SIG-M5 treated with dmso at 0.1 percent for 504 hours (cell line): ENCODE data around the gene PARP12.
"Not testable (repeated sequence)": the region's sequence is repeated elsewhere in the genome, so short reads cannot be mapped to it uniquely, and the experiment has no call there.

Source experiments
- DNase-seq: peaks from one replicate; lab custom pipeline; 2025; ENCODE audit not compliant: unreplicated experiment; lab: John Stamatoyannopoulos, UW

Gene PARP12

GRCh38 chr7:140062528-140063299 is at the start of gene PARP12:
PARP12 (minus strand) TSS chr7:140062951; CDS start chr7:140062847, 104 bp downstream.
- DNase-seq = peak; percentile 72

DNA sequence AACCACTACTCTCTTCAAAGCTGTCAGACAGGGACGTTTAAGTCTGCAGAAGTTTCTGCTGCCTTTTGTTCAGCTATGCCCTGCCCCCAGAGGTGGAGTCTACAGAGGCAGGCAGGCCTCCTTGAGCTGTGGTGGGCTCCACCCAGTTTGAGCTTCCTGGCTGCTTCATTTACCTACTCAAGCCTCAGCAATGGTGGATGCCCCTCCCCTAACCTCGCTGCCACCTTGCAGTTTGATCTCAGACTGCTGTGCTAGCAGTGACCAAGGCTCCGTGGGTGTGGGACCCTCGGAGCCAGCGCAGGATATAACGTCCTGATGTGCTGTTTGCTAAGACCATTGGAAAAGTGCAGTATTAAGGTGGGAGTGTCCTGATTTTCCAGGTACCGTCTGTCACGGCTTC is 46.0 kb upstream of the PARP12 start:
- not testable (repeated sequence) for DNase-seq

GRCh38 chr7:140096459-140096858 is 33.7 kb upstream of the PARP12 start:
- DNase-seq = no peak

DNA sequence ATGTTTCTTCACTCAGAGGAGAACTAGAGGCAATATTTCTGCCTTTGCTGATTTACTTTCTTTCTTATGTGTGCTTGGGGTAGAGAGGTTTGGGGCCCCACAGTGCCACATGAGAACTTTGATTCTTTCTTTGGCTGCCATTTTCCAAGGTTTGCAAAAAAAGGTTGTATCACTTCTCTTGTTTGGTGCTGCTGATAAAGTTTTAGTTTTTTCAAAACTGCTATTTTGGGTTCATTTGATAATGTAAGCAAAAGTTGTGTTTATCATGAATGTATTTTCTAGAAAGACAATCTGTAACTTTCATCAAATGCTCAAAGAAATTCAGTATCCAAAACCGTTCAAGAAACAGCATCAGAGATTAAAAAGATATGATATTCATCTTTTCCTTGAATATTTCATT is 30.6 kb upstream of the PARP12 start:
- no peak for DNase-seq

- no peak for DNase-seq
Observed at GRCh38 chr7:140085447-140085846, 22.7 kb upstream of the PARP12 start.

- no peak for DNase-seq
Observed at GRCh38 chr7:140084972-140085371, 22.2 kb upstream of the PARP12 start.

DNA sequence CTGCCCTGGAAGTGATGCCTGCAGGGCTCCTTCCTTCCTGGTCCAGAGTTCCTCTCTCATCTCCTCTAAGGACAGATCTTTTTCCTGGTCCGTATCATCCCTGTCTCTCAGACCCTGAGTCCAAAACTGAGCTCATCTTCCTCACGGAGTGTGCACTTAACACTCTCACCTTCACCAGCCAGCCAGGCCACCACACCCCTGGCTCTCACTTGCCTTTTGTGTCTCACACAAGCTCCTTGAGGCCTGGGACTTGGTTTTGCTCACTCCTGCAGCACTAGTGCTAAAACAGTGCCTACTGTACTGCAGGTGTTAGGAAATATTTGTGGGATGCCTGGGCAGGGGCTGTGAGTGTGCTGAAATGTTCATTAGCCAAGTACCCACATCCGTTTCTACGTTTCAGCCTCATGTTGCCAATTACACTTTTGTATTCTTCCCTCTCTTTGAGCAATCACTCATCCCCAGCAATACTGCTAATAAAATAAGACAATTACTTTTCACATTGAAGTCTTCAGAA is 21.4 kb upstream of the PARP12 start:
- peak; percentile 46 for DNase-seq

DNA sequence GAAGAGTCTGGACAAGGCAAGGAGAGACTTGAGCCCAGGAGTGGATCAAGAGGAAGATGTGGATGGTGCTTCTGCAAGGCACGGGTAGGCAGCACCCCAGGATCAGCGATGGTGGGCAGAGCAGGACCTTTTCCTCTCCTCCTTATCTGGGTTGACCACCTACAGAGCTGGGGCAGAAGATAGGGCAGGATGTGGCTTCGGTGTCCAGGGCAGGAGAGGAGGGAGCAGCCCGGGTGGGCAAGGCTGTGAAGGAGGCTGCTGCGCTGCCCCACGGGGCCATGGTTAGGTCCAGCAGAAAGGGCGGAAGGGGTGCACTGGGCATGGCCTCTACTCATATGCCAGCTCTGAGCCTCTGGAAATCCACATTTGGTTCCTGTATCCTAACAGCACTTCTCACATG is 20.0 kb upstream of the PARP12 start:
- DNase-seq = no peak

- no peak for DNase-seq
Observed at GRCh38 chr7:140081774-140082425, 19.1 kb upstream of the PARP12 start.

DNA sequence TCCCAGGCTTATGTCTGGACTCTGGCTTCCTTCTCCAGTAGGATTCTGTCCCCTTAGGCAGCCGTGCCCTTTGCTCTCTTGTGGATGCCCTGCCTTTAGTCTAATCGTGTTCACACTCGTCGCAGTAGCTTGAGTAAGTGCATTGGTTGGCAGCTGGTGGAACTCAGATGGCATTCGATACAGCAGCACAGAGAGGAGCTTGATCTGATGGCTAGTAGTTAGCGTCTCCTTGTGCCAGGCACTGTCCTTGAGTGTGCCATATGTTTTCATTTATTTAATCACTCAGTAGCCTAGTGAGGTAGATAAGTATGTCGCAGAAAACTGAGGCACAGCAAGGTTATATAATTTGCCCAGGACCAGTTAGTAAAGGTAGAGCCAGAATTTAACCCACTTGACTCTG is 18.2 kb upstream of the PARP12 start:
- no peak for DNase-seq

GRCh38 chr7:140079121-140079536 is 16.4 kb upstream of the PARP12 start:
- DNase-seq = no peak

DNA sequence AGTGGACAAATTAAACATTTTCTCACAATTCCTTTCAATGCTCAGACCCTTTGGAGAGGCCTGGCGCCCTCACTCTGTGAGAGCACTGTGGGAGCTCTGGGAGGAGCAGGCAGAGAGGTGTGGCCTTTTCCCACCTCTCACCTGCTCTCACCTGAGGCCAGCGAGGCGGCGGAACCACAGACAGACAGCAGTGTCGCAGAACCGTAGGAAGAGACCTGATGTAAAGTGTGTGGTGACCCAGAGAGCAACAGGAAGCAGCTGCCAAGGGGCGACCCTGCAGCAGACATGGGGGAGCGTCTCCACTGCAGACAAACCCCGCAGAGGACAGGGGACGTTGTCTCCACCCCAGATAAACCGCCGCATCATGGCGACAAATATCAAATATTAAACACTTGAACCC is 15.6 kb upstream of the PARP12 start:
- DNase-seq = no peak

DNA sequence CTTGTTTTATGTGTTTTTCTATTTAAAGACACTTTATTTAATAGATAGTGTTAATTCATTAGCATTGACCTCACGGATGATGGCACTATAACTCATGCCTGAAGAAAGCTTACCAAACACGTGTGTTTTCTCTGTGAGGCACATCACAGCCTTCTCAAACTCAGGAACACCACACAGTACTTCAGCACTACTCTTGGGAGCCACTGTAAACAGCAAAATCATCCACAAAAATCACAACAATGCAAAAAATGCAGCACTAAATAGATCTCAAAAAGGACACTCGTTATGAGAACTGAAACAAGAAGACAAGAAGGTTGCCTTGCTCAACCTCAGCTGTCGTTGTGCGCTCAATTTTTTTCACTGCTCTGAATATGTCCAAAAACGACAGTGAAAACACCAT is 12.0 kb upstream of the PARP12 start:
- DNase-seq = no peak

DNA sequence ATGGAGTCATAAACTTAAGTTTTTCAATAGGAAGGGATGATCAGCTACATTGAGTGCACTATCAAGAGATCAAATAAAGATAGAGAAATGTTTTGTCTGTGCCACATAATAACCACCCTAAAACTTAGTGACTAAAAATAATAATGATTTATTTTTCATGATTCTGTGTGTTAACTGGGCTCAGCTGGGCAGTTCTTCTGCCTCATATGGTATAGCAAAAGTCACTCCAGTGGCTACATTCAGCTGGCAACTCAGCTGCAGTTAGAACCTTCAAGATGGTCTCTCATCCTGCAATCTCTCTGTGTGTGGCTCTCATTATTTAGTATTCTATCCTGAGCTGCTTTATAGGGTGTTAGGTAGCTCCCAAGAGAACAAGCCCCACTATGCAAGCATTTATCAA is 7.8 kb upstream of the PARP12 start:
- DNase-seq = no peak

DNA sequence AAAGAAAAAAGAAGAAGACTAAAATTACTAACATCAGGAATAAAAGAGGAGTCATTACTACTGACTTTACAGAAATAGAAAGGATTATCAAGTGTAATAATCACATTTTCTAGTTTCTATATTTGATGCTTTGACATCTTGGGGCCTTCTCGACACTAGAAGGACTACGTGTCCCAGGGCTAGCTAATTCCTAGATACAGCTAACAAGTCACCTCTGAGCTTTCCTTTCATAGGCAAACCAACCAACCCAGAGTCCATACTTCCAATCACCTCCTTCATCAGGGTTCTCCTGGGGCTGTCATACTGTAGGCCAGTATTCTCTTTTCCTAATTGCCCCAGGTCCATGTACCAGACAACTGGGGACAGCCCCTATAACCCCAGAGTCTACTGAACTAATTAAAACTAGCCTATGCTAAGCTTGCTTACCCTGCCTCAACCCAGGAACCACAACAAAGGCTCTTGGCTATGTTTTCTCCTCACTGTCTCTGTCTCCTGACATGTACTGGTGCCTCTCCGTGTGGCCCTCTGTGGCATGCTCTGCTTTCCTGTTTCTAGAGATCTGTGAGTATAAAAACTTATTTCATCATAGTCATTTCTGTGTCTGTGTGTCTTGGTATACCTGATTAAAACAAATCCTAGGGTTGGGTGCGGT is 6.7 kb upstream of the PARP12 start:
- no peak for DNase-seq

- no peak for DNase-seq
Observed at GRCh38 chr7:140068033-140068432, 5.3 kb upstream of the PARP12 start.

DNA sequence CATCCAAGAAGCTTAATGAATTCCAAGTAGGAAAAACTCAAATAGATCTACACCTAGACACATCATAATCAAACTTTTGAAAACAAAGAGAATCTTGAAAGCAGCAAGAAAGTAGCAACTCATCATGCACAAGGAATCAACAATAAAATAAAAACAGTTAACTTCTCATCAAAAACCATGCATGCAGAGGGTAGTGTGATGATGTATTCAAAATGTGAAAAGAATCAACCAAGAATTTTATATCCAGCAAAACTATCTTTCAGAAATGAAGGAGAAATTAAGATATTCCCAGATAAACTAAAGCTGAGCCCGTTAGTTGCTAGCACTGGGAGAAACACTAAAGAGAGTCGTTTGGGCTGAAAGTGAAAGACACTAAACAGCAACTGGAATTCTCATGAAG is 4.3 kb upstream of the PARP12 start:
- no peak for DNase-seq

DNA sequence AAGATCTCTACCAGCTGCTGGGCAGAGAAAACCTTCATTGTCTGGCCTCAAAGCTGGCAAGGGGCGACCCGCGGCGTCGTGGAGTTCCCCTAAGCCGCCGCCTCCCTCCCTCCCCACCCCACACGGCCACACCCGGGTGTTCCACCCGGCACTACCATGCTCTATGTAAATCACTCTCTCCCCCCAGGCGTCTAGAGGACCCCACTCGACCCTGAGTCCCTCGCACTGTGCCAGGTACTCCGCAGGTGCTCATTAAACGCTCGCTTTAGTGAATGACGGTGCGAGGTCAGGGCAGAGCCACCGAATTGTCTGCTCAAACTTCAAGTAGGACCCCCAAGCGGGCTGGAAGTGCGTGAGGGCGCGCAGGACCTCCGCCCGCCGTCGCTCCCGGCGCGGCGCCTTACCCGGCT is 628 bp downstream of the PARP12 start:
- no peak for DNase-seq

GRCh38 chr7:140061607-140061930 is 1.2 kb downstream of the PARP12 start:
- DNase-seq = no peak

GRCh38 chr7:140060788-140061606 is 1.8 kb downstream of the PARP12 start:
- DNase-seq = no peak

GRCh38 chr7:140060243-140060630 is 2.5 kb downstream of the PARP12 start:
- DNase-seq = no peak
